Vagina (tissue), 2 donors: ENCODE results near the gene MCL1. TPM values are rescaled to one million over a fixed set of nuclear protein-coding genes. Genes with fewer than 3 reads are reported as not detected.
A peak's percentile ranks its signal among the peaks of the same experiment; 100 is the strongest.

ENCODE experiments used
- DNase-seq, 2 donors: peaks; one replicate each; pipeline ENCODE4 v3.0.0-alpha.2; 2017; ENCODE audit errors: extremely low spot score in 2 of 2
- H3K27ac ChIP-seq: fragments of 200-600 bp; sonication (generic); one replicate; pipeline ENCODE4 v1.5.1; 2019
- H3K27me3 ChIP-seq: fragments of 200-600 bp; sonication (generic); one replicate; pipeline ENCODE4 v1.5.1; 2019
- H3K36me3 ChIP-seq, 2 donors: fragments of 200-600 bp; sonication (generic); one replicate each; pipeline ENCODE4 v1.5.1; 2017 to 2019
- H3K4me1 ChIP-seq: fragments of 200-600 bp; sonication (generic); one replicate; pipeline ENCODE4 v1.5.1; 2019
- H3K4me3 ChIP-seq, 2 donors: fragments of 200-600 bp; sonication (generic); 1 replicate in 1 of 2; 2 replicates in 1 of 2; pipeline ENCODE4 v1.5.1; 2016 to 2019
- H3K9me3 ChIP-seq: fragments of 200-600 bp; sonication (generic); one replicate; pipeline ENCODE4 v1.5.1; 2019
- CTCF ChIP-seq, 3 experiments: fragments of 450-650 bp in 2 of 3; fragments of 200-600 bp in 1 of 3; sonication (generic) in 1 of 3; IDR thresholded peaks; one replicate each; pipeline ENCODE4 v1.5.1; 2017 to 2019; ENCODE audit warnings: antibody characterized with exemption in 3 of 3, mild to moderate bottlenecking in 2 of 3, moderate library complexity in 2 of 3
- POLR2A ChIP-seq, 2 donors: fragments of 450-650 bp; IDR thresholded peaks; one replicate each; pipeline ENCODE4 v1.6.1; 2017; ENCODE audit warnings: antibody characterized with exemption in 2 of 2, mild to moderate bottlenecking in 2 of 2, moderate library complexity in 2 of 2
- POLR2AphosphoS5 ChIP-seq, 2 donors: sonication (generic); formaldehyde crosslinking; IDR thresholded peaks; one replicate each; pipeline ENCODE4 v1.9.0; 2017; ENCODE audit warnings: antibody characterized with exemption in 2 of 2, mild to moderate bottlenecking in 2 of 2, low read depth in 1 of 2; ENCODE audit not compliant: insufficient read depth in 1 of 2
- intact Hi-C: fragments of 100-400 bp; cut with DNase I; formaldehyde crosslinking; loops from one replicate; pipeline ENCODE4 v1.15.1; 2023
- total RNA-seq: library from RNA; depleted of rRNA; stranded (reverse); fragments of >200 nt; gene quantifications from one replicate; pipeline ENCODE4 v1.2.3, GENCODE V29; 2016

The MCL1 gene
- total RNA-seq, 1 donor from 2014 or later, result 181 TPM

DNA sequence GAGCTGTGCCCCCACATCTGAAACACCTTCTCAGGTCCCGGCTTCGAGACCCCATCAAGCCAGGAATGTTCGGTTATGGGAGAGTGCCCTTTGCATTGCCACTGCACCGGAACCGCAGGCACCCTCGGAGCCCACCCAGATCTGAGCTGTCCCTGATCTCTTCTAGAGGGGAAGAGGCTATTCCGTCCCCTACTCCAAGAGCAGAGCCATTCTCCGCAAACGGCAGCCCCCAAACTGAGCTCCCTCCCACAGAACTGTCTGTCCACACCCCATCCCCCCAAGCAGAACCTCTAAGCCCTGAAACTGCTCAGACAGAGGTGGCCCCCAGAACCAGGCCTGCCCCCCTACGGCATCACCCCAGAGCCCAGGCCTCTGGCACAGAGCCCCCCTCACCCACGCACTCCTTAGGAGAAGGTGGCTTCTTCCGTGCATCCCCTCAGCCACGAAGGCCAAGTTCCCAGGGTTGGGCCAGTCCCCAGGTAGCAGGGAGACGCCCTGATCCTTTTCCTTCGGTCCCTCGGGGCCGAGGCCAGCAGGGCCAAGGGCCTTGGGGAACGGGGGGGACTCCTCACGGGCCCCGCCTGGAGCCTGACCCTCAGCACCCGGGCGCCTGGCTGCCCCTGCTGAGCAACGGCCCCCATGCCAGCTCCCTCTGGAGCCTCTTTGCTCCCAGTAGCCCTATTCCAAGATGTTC is 25.9 kb downstream of the MCL1 start:
- peaks cover 56% of the 10 kb centered on the region for H3K4me1 ChIP-seq
- intact Hi-C loops, result loop anchor here (5.0 kb wide), 1 partner anchor 36 kb away; the partner anchor contains the start of gene FALEC
- peaks cover 0 to 13% of the 10 kb centered on the region in 2 donors for H3K36me3 ChIP-seq

GRCh38 chr1:150552911-150553289 is 26.5 kb downstream of the MCL1 start:
- peak overlapping the region; percentile 94 for H3K27ac ChIP-seq
- no peak for DNase-seq
- no peak overlapping the region for H3K4me3 ChIP-seq
- intact Hi-C loops, result loop anchor here (5.0 kb wide), 1 partner anchor 36 kb away; the partner anchor contains the start of gene FALEC
- peaks cover 0 to 13% of the 10 kb centered on the region in 2 donors for H3K36me3 ChIP-seq
- H3K27me3 ChIP-seq, result no peaks in the 10 kb centered on the region
- no peaks in the 10 kb centered on the region for H3K9me3 ChIP-seq
- peaks cover 52% of the 10 kb centered on the region for H3K4me1 ChIP-seq
- TF ChIP-seq POLR2A (IDR thresholded peaks at IDR 0.05) (no peak), POLR2AphosphoS5 (IDR thresholded peaks at IDR 0.05; ENCODE audit: insufficient read depth in 1 of 2, low read depth in 1 of 2) (no peak), CTCF (IDR thresholded peaks at IDR 0.05) (no peak)

More for the DNA sequence above, 25.9 kb downstream of the MCL1 start:
- Histone ChIP-seq H3K27me3 (no peaks in the 10 kb centered on the region), H3K4me3 (no peak overlapping the region), H3K27ac (peak overlapping the region; percentile 94), H3K9me3 (no peaks in the 10 kb centered on the region)
- no peak for DNase-seq
- TF ChIP-seq POLR2A (IDR thresholded peaks at IDR 0.05) (no peak), CTCF (IDR thresholded peaks at IDR 0.05) (no peak), POLR2AphosphoS5 (IDR thresholded peaks at IDR 0.05; ENCODE audit: insufficient read depth in 1 of 2, low read depth in 1 of 2) (no peak)

DNA sequence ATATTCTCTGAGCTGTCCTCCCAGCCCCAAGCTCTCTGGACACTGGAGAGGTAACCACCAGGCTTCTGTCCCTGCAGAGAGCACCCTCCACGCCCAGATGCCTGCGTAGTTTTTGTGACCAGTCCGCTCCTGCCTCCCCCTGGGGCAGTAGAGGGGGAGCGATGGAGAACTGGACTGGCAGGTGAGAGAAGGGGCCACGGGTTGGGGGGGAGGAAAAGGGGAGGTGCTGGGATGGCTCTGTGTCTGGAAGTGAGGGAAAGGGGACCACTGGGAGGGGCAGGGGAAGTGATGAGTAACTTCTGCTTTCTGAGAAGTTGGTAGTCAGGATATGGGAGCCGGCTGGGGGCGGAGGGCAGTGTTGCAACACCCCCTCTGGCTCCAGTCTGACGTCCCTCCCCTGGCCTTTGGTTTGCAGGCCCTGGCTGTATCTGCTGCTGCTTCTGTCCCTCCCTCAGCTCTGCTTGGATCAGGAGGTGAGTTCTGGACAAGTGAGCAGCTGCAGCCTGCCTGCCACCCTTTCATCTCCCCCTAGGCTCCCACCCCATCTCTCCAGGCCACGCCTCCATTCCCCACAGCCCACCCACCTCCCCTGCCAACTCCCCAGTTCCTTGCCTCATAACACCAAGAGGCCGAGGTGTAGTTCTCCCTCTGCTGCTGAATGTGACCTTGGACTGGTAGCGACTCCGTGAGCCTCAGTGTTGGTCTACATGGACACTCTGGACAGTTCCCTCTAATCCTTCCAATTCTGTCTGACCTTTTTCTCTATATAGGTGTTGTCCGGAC is 27.1 kb downstream of the MCL1 start:
- peak in 1 of 2 donors; percentile 3 for TF ChIP-seq POLR2A (IDR thresholded peaks at IDR 0.05)
- TF ChIP-seq CTCF (IDR thresholded peaks at IDR 0.05), result no peak
- peak; percentile 82 to 90 for TF ChIP-seq POLR2AphosphoS5 (IDR thresholded peaks at IDR 0.05; ENCODE audit: insufficient read depth in 1 of 2, low read depth in 1 of 2)
- H3K27ac ChIP-seq, result peak overlapping the region; percentile 94
- H3K4me1 ChIP-seq, result peaks cover 47% of the 10 kb centered on the region
- no peak overlapping the region for H3K4me3 ChIP-seq
- peak in 1 of 2 donors; percentile 99 for DNase-seq
- H3K9me3 ChIP-seq, result no peaks in the 10 kb centered on the region
- H3K27me3 ChIP-seq, result no peaks in the 10 kb centered on the region
- H3K36me3 ChIP-seq, result peaks cover 0 to 13% of the 10 kb centered on the region in 2 donors
- intact Hi-C loops, result loop anchor here (5.0 kb wide), 1 partner anchor 35 kb away; the partner anchor contains the start of gene FALEC

- peaks cover 47% of the 10 kb centered on the region for H3K4me1 ChIP-seq
- no peak overlapping the region for H3K4me3 ChIP-seq
These were observed 27.7 kb downstream of the MCL1 start for GRCh38 chr1:150551784-150552127.

DNA sequence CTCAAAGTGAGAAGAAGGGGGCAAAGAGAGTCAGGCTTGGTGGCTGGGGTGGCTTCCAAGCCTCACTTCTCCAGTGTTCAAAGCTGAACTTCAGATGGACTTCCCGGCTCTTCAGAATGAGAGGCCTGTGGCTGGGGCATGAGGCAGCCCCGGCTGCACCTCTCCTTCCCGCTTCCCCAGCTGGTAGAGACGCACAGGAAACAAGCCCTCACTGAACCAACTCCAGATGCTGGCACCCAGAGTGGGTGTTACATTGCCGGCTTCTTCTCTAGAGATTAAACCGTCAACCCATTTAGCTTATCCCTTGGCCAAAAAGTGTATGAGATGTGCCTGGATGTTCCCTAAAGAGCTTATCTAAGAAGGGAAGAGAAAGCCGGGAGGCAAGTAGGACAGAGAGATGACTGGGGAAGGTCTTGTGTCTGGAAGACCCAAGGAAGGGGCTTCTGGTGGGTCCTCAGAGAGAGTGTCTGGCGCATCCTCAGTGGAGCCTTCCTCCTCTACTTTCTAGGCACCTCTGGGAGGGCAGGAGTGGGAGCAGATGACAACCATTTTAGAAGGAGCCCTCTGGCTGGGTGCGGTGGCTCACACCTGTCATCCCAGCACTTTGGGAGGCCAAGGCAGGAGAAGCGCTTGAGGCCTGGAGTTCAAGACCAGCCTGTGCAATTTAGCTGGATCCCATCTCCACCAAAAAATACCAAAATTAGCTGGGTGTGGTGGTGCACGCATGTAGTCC is 28.2 kb downstream of the MCL1 start:
- intact Hi-C loops, result loop anchor here (5.0 kb wide), 1 partner anchor 34 kb away; the partner anchor contains the start of gene FALEC
- Histone ChIP-seq H3K27me3 (no peaks in the 10 kb centered on the region), H3K4me1 (peaks cover 47% of the 10 kb centered on the region), H3K36me3 (peaks cover 0 to 2% of the 10 kb centered on the region in 2 donors), H3K4me3 (peak overlapping the region; percentile 61 to 73), H3K9me3 (no peaks in the 10 kb centered on the region), H3K27ac (peak overlapping the region; percentile 94)
- TF ChIP-seq POLR2A (IDR thresholded peaks at IDR 0.05) (no peak), POLR2AphosphoS5 (IDR thresholded peaks at IDR 0.05; ENCODE audit: insufficient read depth in 1 of 2, low read depth in 1 of 2) (no peak), CTCF (IDR thresholded peaks at IDR 0.05) (no peak)
- no peak for DNase-seq

More at GRCh38 chr1:150551784-150552127, 27.7 kb downstream of the MCL1 start:
- peak overlapping the region; percentile 94 for H3K27ac ChIP-seq
- intact Hi-C loops, result loop anchor here (5.0 kb wide), 1 partner anchor 34 kb away; the partner anchor contains the start of gene FALEC
- DNase-seq, result no peak
- H3K9me3 ChIP-seq, result no peaks in the 10 kb centered on the region
- no peaks in the 10 kb centered on the region for H3K27me3 ChIP-seq
- TF ChIP-seq POLR2AphosphoS5 (IDR thresholded peaks at IDR 0.05; ENCODE audit: insufficient read depth in 1 of 2, low read depth in 1 of 2) (no peak), POLR2A (IDR thresholded peaks at IDR 0.05) (no peak)
- H3K36me3 ChIP-seq, result peaks cover 0 to 7% of the 10 kb centered on the region in 2 donors
